ENCODE measurements around the gene SHISA9.

SHISA9 gene

GRCh38 chr16:13234999-13235398, 333.6 kb downstream of the SHISA9 start:
- DNase-seq (ENCODE audit: low read depth in 1 of 2, low spot score in 1 of 2) = no peak
- no peak overlapping the region for H3K27ac ChIP-seq (replicated peaks)
- TF ChIP-seq GABPA (IDR thresholded peaks at IDR 0.05; ENCODE audit: low read depth) = no peak
- TF ChIP-seq CTCF (IDR thresholded peaks at IDR 0.05; ENCODE audit: insufficient read depth, low read length) = no peak
- no peak overlapping the region for H3K4me3 ChIP-seq (replicated peaks; ENCODE audit: insufficient read depth, low read length)
- no peaks in the 10 kb centered on the region for H3K27me3 ChIP-seq (ENCODE audit: insufficient read depth, poor library complexity, severe bottlenecking)

GRCh38 chr16:13236308-13236707, 334.9 kb downstream of the SHISA9 start:
- DNase-seq (ENCODE audit: low read depth in 1 of 2, low spot score in 1 of 2) = no peak
- Histone ChIP-seq H3K27me3 (ENCODE audit: insufficient read depth, poor library complexity, severe bottlenecking) (no peaks in the 10 kb centered on the region), H3K4me3 (replicated peaks; ENCODE audit: insufficient read depth, low read length) (no peak overlapping the region), H3K27ac (replicated peaks) (no peak overlapping the region)
- no peak for TF ChIP-seq GABPA (IDR thresholded peaks at IDR 0.05; ENCODE audit: low read depth)
- TF ChIP-seq REST (IDR thresholded peaks at IDR 0.05; ENCODE audit: insufficient replicate concordance, low read depth) = no peak

GRCh38 chr16:13238182-13238581, 336.8 kb downstream of the SHISA9 start:
- H3K4me3 ChIP-seq (replicated peaks; ENCODE audit: insufficient read depth, low read length) = no peak overlapping the region
- no peak overlapping the region for H3K27ac ChIP-seq (replicated peaks)
- TF ChIP-seq REST (IDR thresholded peaks at IDR 0.05; ENCODE audit: insufficient replicate concordance, low read depth) (no peak), POLR2AphosphoS5 (IDR thresholded peaks at IDR 0.05; ENCODE audit: low read depth) (no peak), GABPA (IDR thresholded peaks at IDR 0.05; ENCODE audit: low read depth) (no peak), SPI1 (IDR thresholded peaks at IDR 0.05; ENCODE audit: borderline replicate concordance, low read depth) (no peak), CTCF (IDR thresholded peaks at IDR 0.05; ENCODE audit: insufficient read depth, low read length) (no peak)
- no peaks in the 10 kb centered on the region for H3K27me3 ChIP-seq (ENCODE audit: insufficient read depth, poor library complexity, severe bottlenecking)
- DNase-seq (ENCODE audit: low read depth in 1 of 2, low spot score in 1 of 2) = no peak

- DNase-seq (ENCODE audit: low read depth in 1 of 2, low spot score in 1 of 2) = no peak
- H3K27me3 ChIP-seq (ENCODE audit: insufficient read depth, poor library complexity, severe bottlenecking) = no peaks in the 10 kb centered on the region
- TF ChIP-seq SPI1 (IDR thresholded peaks at IDR 0.05; ENCODE audit: borderline replicate concordance, low read depth) (no peak), POLR2AphosphoS5 (IDR thresholded peaks at IDR 0.05; ENCODE audit: low read depth) (no peak)
Observed at GRCh38 chr16:13242201-13242600, 340.8 kb downstream of the SHISA9 start.

GRCh38 chr16:13244770-13245169, 343.4 kb downstream of the SHISA9 start:
- Histone ChIP-seq H3K4me3 (replicated peaks; ENCODE audit: insufficient read depth, low read length) (no peak overlapping the region), H3K27me3 (ENCODE audit: insufficient read depth, poor library complexity, severe bottlenecking) (no peaks in the 10 kb centered on the region), H3K27ac (replicated peaks) (no peak overlapping the region)
- no peak for DNase-seq (ENCODE audit: low read depth in 1 of 2, low spot score in 1 of 2)
- TF ChIP-seq CTCF (IDR thresholded peaks at IDR 0.05; ENCODE audit: insufficient read depth, low read length) = no peak
- no peak for TF ChIP-seq REST (IDR thresholded peaks at IDR 0.05; ENCODE audit: insufficient replicate concordance, low read depth)
- no peak for TF ChIP-seq POLR2AphosphoS5 (IDR thresholded peaks at IDR 0.05; ENCODE audit: low read depth)
- TF ChIP-seq SPI1 (IDR thresholded peaks at IDR 0.05; ENCODE audit: borderline replicate concordance, low read depth) = no peak
- no peak for TF ChIP-seq GABPA (IDR thresholded peaks at IDR 0.05; ENCODE audit: low read depth)

More at GRCh38 chr16:13242201-13242600, 340.8 kb downstream of the SHISA9 start:
- no peak overlapping the region for H3K27ac ChIP-seq (replicated peaks)
- H3K4me3 ChIP-seq (replicated peaks; ENCODE audit: insufficient read depth, low read length) = no peak overlapping the region

All from HL-60 (cell line).